Endothelial cell (in vitro differentiated cells): Measurements from ENCODE around the gene EHMT1. TPM values are rescaled to one million over a fixed set of nuclear protein-coding genes. Genes with fewer than 3 reads are reported as not detected.
"Not testable (repeated sequence)": the region's sequence is repeated elsewhere in the genome, so short reads cannot be mapped to it uniquely, and the experiment has no call there.

ENCODE experiments used
- DNase-seq: peaks from one replicate; pipeline ENCODE4 v3.0.0; 2021; ENCODE audit warnings: low spot score
- H3K27ac Mint-ChIP-seq: one replicate; pipeline ENCODE4 v1.8.0; 2021; ENCODE audit warnings: mixed read lengths, inconsistent platforms; ENCODE audit not compliant: unreplicated experiment
- H3K27me3 Mint-ChIP-seq: one replicate; pipeline ENCODE4 v1.8.0; 2021; ENCODE audit warnings: mild to moderate bottlenecking, moderate library complexity, mixed read lengths, inconsistent platforms; ENCODE audit not compliant: unreplicated experiment
- H3K36me3 Mint-ChIP-seq: one replicate; pipeline ENCODE4 v1.8.0; 2021; ENCODE audit warnings: mild to moderate bottlenecking, low read depth, mixed read lengths, inconsistent platforms; ENCODE audit not compliant: unreplicated experiment
- H3K4me1 Mint-ChIP-seq: one replicate; pipeline ENCODE4 v1.8.0; 2021; ENCODE audit warnings: mild to moderate bottlenecking, mixed read lengths, inconsistent platforms; ENCODE audit not compliant: unreplicated experiment
- H3K4me3 Mint-ChIP-seq: one replicate; pipeline ENCODE4 v1.8.0; 2021; ENCODE audit warnings: mild to moderate bottlenecking, mixed read lengths, inconsistent platforms; ENCODE audit not compliant: unreplicated experiment
- H3K9me3 Mint-ChIP-seq: one replicate; pipeline ENCODE4 v1.8.0; 2021; ENCODE audit warnings: mixed read lengths, inconsistent platforms; ENCODE audit not compliant: unreplicated experiment
- CTCF ChIP-seq: fragments of 200-600 bp; sonication (generic); IDR thresholded peaks from one replicate; pipeline ENCODE4 v1.5.0; 2021; ENCODE audit warnings: antibody characterized with exemption; ENCODE audit not compliant: unreplicated experiment
- total RNA-seq: library from RNA; stranded (reverse); fragmentation: NEBNext Ultra II Directional; extraction: Animal tissue kit (Norgen Biotek cat#: 25700); gene quantifications from one replicate; pipeline ENCODE4 v1.2.1, GENCODE V29; 2021; ENCODE audit not compliant: unreplicated experiment

Gene EHMT1
- total RNA-seq, 1 donor from 2014 or later = 120 TPM

GRCh38 chr9:137720571-137721110 lies 101.8 kb downstream of the EHMT1 start:
- no peak for TF ChIP-seq CTCF
- Mint-ChIP-seq H3K4me3 (no peak overlapping the region), H3K4me1 (peaks cover 15% of the 10 kb centered on the region), H3K27me3 (peaks cover 12% of the 10 kb centered on the region), H3K27ac (peak overlapping the region; percentile 57), H3K36me3 (peaks cover 54% of the 10 kb centered on the region), H3K9me3 (peaks cover 4% of the 10 kb centered on the region)
- no peak for DNase-seq

- peak overlapping the region; percentile 72 for H3K27ac Mint-ChIP-seq
- no peak for TF ChIP-seq CTCF
- H3K36me3 Mint-ChIP-seq = peaks cover 56% of the 10 kb centered on the region
- no peak for DNase-seq
- H3K4me1 Mint-ChIP-seq = peaks cover 18% of the 10 kb centered on the region
- H3K27me3 Mint-ChIP-seq = peaks cover 13% of the 10 kb centered on the region
- H3K9me3 Mint-ChIP-seq = peaks cover 4% of the 10 kb centered on the region
- peak overlapping the region; percentile 77 for H3K4me3 Mint-ChIP-seq
These were observed 102.7 kb downstream of the EHMT1 start for GRCh38 chr9:137721479-137721878.

GRCh38 chr9:137721899-137722298 lies 103.1 kb downstream of the EHMT1 start:
- DNase-seq = no peak
- peak overlapping the region; percentile 77 for H3K4me3 Mint-ChIP-seq
- H3K27ac Mint-ChIP-seq = peak overlapping the region; percentile 72
- H3K27me3 Mint-ChIP-seq = peaks cover 15% of the 10 kb centered on the region
- H3K9me3 Mint-ChIP-seq = peaks cover 4% of the 10 kb centered on the region
- H3K36me3 Mint-ChIP-seq = peaks cover 57% of the 10 kb centered on the region
- H3K4me1 Mint-ChIP-seq = peaks cover 18% of the 10 kb centered on the region
- TF ChIP-seq CTCF = no peak

GRCh38 chr9:137722481-137722880 lies 103.7 kb downstream of the EHMT1 start:
- Mint-ChIP-seq H3K4me1 (peaks cover 18% of the 10 kb centered on the region), H3K9me3 (peaks cover 4% of the 10 kb centered on the region), H3K4me3 (no peak overlapping the region), H3K27ac (peak overlapping the region; percentile 79), H3K36me3 (peaks cover 52% of the 10 kb centered on the region), H3K27me3 (peaks cover 15% of the 10 kb centered on the region)
- no peak for DNase-seq
- TF ChIP-seq CTCF = no peak

- peaks cover 12% of the 10 kb centered on the region for H3K27me3 Mint-ChIP-seq
- H3K36me3 Mint-ChIP-seq = peaks cover 50% of the 10 kb centered on the region
- H3K27ac Mint-ChIP-seq = peak overlapping the region; percentile 89
- not testable (repeated sequence) for H3K9me3 Mint-ChIP-seq, DNase-seq, H3K4me3 Mint-ChIP-seq
- H3K4me1 Mint-ChIP-seq = peaks cover 18% of the 10 kb centered on the region
These were observed 104.6 kb downstream of the EHMT1 start for GRCh38 chr9:137723356-137723755.
